ENCODE results near the gene SIDT1. TPM values are rescaled to one million over a fixed set of nuclear protein-coding genes. Genes with fewer than 3 reads are reported as not detected.
A peak's percentile ranks its signal among the peaks of the same experiment; 100 is the strongest.

Gene SIDT1
- total RNA-seq, result 10 to 100 TPM; 19.7 to 21.9 TPM

DNA sequence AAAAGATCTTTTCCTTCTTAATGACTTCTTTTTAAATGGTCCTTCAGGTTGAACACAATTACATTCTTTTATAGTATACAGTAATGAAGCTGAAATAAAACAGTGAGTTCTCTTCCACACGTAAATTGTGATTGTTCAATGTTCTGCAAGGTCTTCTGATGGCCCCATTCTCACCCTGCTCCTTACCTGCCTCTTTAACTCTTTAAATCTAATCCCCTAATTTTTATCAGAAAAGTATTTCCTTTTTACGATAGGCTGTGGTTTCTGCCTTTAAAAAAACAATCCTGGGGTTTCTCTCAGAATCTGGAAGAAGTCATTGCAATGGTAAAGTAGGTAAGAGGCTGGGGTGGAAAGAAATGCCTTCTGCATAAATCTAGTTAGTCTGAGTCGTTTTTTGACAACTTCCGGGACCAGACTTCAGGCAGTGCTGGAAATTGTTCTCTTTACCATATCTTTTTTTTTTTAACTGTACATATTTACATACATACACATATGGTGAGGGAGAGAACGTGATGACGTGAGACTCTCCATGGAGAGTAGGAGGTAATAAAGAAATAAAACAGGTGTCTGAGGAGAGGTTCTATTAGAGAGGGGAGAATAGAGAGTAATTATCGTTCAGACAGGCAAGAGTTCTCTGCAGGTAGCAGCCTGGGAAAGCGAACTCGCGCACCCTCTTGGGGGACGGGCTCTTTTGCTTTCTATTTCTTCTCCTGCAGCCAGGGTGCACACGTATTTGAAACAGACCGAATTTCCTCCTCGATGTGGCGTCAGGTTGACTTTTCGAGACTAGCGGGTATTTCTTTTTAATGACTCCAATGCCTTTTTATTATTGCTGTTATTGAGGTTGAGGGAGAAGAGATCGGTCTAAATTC lies at the start of gene SIDT1:
TSS of gene SIDT1 (plus strand) at position 730 of the 872 bp plus-strand sequence. CDS start 467 bp downstream, outside the sequence.

Small RNAs within 50 kb of the gene (microRNA-seq; reads per million reads assigned to microRNA genes)
- gene MIR4446 (ENCODE audit: borderline microRNAs expressed, borderline replicate concordance), result 3.1 reads per million, percentile 17 among the genes with 10 or more reads in this experiment

Other genes starting within 250 kb of the SIDT1 start
- gene CFAP44, start 91.1 kb upstream of the SIDT1 start, total RNA-seq, result 1 to 10 TPM; 7.0 to 8.9 TPM
- 10 to 100 TPM; 17.1 to 17.2 TPM for gene SPICE1, start 17.4 kb upstream of the SIDT1 start, total RNA-seq
- 10 to 100 TPM; 22.0 to 24.2 TPM for gene USF3, start 164.1 kb downstream of the SIDT1 start, total RNA-seq
- 10 to 100 TPM; 84.9 to 85.6 TPM for gene NAA50, start 213.7 kb downstream of the SIDT1 start, total RNA-seq
- gene ATP6V1A, start 214.5 kb downstream of the SIDT1 start, total RNA-seq, result 10 to 100 TPM; 35.7 to 35.9 TPM